Measurements from ENCODE around the gene GXYLT1.

DNA sequence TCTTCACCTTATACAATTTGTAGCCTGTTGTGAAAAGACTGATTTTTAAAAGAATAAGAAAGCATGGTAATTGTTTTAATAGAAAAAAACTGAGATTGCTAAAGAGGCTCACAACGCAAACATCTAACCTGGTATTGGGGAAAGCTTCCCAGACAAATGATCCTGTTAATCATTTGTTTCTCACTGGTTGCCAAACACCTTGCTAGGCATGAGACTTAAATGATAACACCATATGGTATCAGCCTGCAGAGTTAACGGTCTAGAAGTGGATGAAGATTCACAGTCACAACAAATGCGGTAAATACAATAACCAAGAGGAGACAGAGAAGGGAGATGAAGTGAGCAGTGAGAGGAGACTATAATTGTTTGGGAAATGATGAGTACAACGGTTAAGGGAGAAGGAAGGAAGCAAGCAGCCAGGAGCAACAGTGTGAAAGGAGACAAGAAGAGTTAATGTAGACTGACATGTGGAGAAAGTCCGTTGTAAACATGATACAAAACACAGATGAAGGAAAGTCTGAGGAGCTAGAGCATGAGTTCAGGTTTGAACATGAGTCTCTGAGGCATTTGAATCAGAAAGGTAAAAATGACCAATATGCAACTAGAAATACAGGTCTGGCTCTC, 19.8 kb downstream of the GXYLT1 start:
- no peak for TF ChIP-seq PTBP1 (IDR thresholded peaks at IDR 0.05; ENCODE audit: low read depth, low read length)
- no peak for TF ChIP-seq BRD4 (IDR thresholded peaks at IDR 0.05)
- TF ChIP-seq ELF4 (CRISPR knock-in tag; IDR thresholded peaks at IDR 0.05) = no peak
- no peak for TF ChIP-seq XRCC5 (IDR thresholded peaks at IDR 0.05; ENCODE audit: low read depth, low read length)
- no peak for TF ChIP-seq ZBTB17 (CRISPR knock-in tag; IDR thresholded peaks at IDR 0.05)
- TF ChIP-seq, protein P1, sequence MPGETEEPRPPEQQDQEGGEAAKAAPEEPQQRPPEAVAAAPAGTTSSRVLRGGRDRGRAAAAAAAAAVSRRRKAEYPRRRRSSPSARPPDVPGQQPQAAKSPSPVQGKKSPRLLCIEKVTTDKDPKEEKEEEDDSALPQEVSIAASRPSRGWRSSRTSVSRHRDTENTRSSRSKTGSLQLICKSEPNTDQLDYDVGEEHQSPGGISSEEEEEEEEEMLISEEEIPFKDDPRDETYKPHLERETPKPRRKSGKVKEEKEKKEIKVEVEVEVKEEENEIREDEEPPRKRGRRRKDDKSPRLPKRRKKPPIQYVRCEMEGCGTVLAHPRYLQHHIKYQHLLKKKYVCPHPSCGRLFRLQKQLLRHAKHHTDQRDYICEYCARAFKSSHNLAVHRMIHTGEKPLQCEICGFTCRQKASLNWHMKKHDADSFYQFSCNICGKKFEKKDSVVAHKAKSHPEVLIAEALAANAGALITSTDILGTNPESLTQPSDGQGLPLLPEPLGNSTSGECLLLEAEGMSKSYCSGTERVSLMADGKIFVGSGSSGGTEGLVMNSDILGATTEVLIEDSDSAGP (CRISPR knock-in tag; IDR thresholded peaks at IDR 0.05) = no peak
- no peak for TF ChIP-seq BRF1 (IDR thresholded peaks at IDR 0.05; ENCODE audit: borderline replicate concordance, extremely low read depth, insufficient read length)
- TF ChIP-seq ELF2 (CRISPR knock-in tag; IDR thresholded peaks at IDR 0.05) = no peak
- no peak for TF ChIP-seq GABPB1 (CRISPR knock-in tag; IDR thresholded peaks at IDR 0.05)
- TF ChIP-seq ZKSCAN8 (CRISPR knock-in tag; IDR thresholded peaks at IDR 0.05) = no peak
- TF ChIP-seq JUNB (CRISPR knock-in tag; conservative IDR thresholded peaks at IDR 0.05) = no peak
- no peak for TF ChIP-seq ILF3 (IDR thresholded peaks at IDR 0.05; ENCODE audit: borderline replicate concordance)
